GM19452 (cell line): ENCODE data around the gene ECM2.

Source experiments
- ATAC-seq: cut with Tn5 transposase; IDR thresholded peaks from one replicate; pipeline ENCODE4 v1.9.1; 2021; ENCODE audit not compliant: unreplicated experiment

The ECM2 gene

DNA sequence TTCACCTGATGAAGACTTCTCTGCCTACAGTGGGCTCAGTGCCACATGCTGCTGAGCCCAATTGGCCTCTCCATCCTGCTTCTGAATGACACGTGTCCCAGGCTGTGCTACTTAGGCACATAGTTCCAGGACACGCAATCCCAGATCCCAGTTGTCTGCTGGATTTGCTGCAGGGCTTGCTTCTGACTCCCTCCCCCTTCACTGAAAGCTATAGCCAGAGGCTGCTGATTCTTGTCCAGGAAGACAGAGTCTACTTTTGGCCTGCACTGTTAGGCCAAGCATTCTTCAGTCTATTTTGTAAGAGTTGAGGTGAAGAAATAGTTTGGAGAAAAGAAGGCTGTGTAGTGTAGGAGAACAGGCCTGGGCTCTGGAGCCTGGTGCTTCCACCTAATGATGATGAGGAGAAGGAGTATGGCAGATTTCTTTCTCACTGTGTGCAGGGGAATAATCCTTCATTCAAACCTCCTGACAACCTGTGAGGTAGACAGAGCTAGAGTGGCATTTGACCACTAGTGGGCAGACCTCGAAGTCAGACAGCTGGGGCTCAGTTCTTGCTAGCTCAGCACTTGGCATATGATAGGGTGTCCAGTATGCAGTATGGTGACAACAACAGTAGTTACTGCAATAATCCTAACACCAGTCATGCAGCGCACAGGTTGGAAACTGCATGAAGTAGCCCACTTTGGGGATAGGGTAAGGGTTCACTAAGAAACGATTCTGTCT lies 34.0 kb downstream of the ECM2 start:
- ATAC-seq, result no peak

DNA sequence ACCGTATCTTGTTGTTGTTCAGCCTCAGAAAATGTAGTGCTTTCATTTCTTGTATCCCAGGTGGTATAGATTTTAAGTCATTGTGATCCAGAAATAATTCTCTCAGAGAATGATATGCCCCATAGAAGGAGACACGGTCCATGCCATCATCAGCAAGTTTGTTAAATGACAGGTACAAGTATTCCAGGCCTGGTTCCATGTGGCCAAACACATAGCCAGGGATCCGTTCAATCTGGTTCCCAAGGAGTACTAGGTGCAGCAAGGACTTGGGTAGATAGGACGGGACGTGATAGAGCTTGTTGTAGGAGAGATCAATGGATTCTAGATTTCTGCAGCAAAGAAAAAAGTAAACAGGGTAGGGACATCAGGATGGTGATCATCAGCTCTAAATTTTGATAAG lies 35.1 kb downstream of the ECM2 start:
- ATAC-seq, result no peak

DNA sequence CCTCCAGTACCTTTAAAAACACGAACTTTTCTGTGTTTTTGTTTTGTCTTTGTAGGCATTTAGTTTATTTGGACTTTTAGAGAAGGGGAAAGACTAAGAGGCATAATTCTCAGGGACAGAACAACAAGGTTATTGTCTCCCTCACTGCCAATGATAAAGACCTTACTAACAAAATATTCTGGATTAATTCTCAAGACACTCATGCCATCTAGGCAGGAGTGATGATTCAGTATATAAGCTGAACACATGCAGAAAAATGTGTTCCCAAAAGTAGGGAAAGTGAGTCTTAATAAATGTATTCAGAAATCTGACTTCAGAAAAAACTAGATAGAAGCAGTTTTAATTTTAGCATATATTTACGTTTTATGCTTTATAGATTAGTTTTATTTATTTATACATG lies 36.1 kb downstream of the ECM2 start:
- no peak for ATAC-seq

DNA sequence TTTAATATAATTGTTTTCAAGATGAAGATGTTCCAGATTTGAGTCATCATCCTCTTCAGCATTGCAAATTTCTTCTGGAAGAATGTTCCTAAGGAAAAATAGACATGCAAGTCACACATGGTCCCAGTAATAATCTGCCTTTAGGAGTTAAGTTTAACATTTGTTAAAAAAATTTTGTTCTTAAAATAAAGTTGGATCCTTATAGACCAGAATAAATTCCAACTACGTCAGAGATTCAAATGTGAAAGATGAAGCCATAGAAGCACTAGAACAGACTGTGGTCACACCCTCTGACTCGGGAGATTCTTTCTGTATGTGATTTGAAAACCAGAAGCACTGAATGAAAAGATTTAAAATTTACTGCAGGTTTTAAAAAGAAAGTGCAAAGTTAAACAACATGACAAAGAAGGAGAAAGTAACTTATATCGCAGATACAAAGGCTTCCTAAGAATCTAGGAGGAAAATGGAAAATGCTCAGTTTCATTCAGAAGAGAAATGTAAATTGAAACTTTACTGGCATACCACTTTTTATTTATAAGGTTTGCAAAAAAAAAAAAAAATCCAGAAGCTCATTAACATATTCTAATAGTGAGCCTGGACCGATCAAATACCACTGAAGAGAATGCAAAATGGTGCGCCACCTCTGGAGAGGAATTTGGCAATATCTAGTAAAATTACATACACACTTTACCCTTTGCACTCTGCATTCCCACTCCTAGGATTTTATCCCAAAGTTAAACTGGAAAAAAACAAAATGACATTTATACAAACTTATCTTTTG lies 39.2 kb downstream of the ECM2 start:
- ATAC-seq, result no peak

DNA sequence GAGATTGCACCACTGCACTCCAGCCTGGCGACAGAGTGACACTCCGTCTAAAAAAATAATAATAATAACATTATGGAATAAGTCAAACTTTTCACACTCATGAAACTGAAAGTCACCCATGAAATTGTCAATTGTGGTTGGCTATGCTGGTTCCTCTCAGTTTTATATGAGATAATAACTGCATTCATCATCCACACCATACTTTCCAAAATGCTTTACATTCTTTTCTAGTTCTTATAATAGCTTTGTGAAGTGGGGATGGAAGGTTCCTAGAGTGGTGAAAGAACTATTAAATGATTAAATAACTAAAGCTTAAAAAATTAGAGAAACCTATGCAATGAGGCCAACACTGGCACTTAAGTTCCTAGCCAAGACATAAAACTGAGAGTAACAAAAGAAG lies 40.9 kb downstream of the ECM2 start:
- ATAC-seq, result no peak

DNA sequence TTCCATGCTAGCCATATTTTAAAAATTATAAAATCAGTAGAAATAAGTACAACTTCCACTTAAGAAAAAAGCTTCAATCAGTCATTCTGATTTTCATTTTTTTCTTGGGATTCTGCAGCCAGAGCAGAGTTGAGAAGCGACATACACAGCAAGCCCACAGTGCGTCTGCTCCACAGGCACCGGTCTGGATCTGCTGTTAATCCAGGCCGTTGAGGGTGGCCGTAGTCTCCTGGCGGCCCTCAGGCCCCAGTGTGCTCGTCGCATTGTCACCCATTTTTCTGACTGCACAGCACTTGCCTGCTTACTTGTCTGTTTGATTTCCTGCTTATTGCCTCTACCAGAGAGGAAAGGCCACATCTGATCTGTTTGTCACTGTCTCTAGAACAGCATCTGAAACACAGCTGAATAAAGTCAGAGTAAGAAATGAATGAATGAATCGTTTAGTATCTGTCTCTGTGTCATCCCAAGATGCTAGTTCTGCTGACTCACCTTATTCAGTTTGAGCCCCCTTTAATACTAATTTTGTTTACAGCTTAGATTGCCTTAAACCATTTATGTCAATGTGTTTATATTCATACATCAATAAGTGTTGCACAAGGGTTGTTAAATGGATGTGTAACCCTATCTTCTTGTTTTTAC lies 41.9 kb downstream of the ECM2 start:
- no peak for ATAC-seq

DNA sequence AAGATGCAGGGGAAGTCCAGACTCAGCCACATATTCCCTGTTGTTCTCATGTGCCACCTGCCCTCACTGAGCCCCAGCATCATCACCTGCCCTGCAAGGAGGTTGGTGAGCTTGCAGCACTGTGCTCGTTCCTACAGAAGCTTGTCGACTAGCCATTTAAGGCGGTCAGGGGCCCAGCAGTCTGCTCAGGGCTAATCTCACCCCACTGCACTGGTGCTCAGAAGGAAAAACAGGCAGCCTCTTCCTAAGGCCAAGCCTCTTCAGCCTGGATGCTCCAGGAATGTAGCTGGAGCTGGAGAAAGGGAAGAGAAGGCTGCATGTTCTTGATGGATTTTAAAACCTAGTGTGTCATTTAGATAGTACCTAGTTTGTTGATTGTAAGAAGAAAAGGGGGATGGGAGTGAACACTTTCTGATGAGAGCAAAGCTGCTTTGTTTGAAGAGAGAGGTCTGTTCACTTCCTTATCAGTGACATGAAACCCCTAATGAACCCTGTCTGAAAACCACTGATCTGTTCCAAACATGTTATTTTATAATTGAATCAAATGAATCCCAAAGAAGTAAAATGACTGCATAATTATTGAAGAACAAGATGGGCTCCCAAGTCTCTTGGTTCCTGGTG lies 42.9 kb downstream of the ECM2 start:
- no peak for ATAC-seq

DNA sequence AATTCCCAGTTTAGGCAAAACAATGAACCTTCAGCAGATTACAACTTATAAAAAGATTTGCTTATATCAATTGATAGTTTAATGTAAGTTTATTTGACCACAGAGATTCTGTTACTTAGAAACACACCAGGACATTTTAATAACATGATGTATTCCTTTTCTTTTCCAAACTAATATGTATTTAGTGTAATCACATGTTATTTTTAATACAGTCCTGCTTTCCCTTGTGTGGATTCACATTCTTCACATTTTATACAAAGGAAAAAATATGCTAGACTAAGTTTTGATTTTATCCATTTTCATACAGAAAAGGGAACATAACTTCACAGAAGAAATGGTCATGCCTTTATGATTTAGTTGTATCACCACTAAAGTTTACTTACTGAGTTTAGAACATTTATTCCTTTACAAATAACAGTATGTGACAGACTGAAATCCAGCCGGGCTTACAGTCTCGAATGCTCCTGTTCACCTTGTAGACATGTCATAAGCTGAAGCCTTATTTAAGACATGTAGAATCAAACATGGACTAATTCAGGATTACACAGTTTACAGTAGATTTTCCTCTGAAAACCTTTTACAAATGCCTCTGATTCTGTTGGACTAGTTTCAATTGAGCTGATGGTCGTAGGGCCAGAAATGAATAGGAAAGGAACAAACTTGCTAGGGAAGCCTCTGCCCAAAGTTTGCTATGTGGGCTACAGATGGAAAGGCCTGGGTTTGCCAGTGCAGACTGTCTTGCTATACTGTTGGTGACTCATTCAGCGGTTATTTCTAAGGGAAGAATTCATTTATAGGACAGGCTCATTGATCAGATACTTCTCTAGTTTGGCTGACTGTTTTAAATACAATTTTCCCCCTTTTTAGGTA lies 46.9 kb downstream of the ECM2 start:
- ATAC-seq, result no peak

DNA sequence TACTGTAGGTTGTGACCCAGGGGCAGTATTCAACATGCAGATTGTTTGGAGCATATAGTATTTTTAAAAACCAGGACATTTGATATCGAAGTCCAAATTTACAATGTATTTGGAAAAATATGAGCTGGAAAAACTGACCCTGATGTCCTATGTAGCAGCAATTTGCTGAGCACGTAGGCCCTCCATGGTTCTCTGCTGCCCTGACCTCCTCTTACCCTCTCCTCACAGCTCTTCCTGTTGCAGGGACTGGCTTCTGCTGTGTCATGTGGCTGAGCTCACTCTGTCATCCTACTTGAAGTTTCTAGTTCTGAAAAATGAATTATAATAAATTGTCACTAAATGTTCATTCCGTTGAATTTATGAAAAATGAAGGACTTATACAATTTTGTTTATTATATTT lies 49.4 kb downstream of the ECM2 start:
- ATAC-seq, result no peak

DNA sequence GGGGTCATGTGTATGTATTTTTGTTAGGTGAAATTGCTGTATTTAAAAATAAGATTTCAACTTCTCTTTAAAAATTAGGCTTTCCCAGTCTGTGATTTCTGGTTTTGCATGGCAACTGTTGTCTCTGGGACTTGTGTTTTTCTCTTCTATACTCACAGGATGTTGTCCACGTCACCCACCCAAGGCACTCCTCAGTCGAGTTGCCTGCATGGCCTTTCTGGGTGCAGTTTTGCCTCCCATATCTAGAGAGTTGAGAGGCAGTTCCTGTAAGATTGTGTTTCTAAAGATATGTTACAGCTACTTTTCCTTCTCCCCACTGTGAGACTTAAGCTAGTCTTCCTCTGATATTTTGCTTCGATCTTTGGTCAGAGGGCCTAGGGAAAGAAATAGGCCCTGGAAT lies 51.2 kb downstream of the ECM2 start:
- ATAC-seq, result no peak

DNA sequence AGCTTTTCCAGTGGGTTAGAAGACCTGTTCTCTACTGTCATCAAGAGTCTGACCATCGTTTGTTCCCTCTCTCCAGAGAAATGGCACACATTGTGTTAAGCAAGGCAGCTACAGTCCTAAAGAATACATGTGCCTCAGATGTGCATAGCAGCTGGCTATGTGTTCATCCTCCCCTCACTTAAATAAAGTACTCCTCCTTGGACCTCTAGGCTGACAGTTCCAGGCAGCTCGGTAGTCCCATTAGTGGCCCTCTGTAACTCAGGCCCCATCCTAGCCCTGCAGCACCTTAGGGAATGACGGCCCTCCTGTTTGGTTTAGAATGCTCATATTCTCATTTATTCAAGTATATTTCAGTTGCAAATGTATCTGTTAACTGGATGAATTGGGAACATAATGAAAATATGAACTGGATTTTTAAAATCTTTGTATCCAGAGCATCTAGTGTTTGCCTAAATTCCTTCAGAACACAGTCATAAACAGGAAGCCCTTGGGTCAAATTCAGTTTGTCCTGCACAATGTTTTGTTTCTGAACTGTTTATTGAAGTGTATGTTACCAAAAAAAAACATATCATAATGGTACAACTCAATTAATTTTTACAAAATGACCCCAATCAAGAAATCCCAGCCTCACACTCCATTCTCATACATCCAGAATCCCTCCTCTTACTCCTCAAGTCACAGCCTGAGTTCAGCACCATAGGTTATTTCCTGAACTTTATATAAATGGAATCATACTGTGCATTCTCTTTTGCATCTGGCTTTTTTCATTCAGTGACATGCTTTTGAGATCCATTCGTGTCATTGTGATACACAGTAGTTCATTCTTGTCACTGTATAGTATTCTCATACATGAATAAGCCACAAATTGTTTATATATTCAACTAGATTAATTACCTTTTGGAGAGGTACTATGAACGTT lies 51.9 kb downstream of the ECM2 start:
- no peak for ATAC-seq

DNA sequence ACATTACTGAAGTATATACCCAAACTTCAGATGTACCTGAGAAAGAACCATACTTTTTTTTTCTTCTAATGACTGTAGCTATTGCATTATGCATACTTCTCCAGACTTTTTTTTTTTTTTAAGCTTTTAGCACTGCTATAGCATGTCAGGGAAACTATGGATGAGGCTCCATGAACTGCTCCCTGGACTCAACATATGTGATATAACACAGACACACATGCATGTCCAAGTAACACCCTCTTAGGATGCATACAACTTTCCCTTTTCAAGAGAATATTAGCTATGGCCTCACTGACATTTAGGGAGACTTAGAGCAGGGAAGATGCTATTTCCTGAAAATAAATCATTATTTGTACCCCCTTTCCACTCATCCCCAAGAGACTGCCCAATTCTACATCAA lies 53.0 kb downstream of the ECM2 start:
- no peak for ATAC-seq

DNA sequence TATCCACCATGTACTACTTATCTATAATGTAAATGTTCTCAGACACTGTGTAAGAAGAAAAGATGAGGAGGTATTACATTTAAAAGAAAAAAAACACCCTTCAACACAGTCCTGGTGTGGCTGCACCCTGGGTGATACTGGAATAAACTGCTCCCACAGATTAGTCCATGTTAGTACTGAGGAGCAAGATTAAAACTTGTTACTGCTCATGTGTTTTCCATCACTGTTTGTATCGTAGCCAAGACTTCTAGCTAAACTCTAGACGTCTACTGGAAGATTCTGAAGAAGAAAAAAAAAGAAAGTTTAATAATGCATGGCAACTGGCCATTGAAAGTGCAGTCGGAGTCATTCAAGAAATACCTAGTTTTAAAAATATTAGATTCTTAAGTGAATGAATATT lies 53.5 kb downstream of the ECM2 start, which contains the start of gene ASPN:
Gene ASPN, minus strand, starts transcription at position 178 of the 400 bp plus-strand sequence.
- no peak for ATAC-seq

DNA sequence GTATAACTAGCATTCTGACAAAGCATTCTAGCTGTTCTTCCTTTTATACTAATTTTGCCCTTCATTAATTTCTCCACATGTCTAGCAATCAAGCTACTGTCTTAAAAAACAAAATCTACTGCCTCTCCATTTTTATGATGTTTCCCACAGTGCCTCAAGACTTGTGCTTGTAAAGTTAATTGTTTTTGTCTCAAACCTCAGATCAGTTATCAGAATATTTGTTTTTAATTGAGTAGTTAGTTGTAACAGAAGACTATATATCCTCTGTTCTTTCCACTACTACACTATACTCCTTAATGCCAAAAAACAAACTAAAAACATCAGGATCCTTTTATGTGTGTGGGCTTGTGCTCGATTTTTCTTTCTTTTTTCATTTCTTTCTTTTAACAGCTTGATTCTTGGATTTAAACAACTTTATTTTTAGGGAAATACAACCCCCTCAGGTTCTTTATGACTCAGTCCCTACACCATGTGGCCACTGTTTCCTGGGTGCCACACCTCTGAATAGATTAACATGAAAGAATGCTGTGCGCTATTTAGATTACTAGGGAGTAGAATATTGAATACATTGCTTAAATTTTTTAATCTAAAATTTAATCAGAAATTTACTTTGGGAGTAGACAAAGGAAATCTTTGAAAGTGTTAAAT lies 54.7 kb downstream of the ECM2 start:
- no peak for ATAC-seq

DNA sequence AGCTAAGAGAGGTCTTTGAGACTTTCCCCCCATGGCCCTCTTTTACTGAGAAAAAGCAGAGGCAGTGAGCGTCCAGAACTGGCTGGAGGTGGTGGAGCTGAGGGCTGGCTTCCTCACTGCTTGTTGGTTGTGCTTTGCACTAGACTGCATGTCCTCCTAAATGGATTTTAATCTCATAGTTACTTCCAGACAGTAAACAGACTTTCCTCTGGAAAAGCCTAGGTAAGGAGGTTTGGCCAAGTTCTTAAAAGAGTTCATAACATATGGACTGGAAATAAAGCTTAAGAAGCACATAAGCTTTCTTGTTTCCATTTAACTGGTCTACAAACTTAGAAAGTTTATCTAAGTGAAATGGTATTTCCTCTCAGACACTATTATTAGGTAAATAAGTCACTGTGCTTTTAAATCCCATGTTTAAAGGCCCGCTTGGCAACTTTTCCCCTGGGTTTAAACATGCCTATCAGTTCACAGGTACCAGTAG lies 55.5 kb downstream of the ECM2 start:
- no peak for ATAC-seq

DNA sequence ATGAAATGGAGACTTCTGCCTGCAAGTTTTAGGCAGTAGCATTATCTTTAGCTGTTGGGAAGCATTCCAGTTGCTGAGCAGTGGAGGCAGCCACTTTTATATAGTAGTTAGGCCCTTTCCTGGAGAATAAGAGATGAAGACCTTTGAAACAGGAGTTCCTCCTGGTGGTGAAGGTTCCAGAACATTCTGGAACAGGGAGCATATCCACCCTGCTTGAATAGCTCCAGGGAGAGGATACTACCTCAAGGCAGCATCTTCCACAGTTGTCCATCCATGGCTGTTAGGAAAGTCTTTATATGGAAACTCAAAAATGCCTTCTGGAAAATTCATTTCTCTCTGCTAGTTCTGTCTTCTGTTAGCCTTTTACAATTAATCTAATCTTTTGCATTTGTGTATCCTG lies 56.4 kb downstream of the ECM2 start:
- ATAC-seq, result no peak

DNA sequence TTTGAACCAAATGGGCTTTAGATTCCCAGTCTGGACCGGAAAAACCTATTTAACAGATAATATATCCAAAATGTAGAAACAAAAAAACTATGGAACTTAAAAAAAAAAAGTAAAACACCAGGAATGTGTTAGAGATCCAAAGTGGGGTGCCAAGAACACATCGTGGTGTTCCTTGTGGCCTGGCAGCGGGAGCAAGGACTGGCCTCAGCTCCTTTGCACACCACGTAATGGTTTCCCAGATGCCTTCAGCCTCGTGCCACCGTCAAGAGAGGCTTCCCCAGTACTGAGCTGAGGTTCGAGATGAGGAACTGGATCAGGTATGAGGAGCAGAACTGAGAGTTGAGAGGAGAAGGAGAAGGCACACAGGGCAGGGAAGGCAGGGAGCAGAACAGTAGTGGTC lies 57.0 kb downstream of the ECM2 start:
- no peak for ATAC-seq

DNA sequence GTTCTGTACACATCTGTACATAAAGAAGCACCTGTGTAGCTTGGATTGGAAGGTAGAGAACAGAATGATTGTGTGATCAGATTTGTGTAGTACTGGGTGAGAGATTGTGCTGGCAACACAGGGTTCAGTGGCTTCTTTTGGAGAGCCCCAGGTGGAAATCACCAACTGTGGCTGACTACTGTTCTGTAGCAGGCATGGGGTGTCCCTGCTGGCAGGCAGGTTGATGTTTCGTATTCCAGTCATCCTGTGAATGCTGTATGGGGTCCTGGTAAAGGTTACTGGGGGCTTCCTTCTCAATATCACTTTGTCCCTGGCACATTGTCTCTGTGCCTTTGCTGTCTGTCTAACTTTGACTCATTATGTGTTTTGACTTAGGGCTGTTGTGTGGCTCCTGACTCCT lies 58.8 kb downstream of the ECM2 start:
- ATAC-seq, result no peak

DNA sequence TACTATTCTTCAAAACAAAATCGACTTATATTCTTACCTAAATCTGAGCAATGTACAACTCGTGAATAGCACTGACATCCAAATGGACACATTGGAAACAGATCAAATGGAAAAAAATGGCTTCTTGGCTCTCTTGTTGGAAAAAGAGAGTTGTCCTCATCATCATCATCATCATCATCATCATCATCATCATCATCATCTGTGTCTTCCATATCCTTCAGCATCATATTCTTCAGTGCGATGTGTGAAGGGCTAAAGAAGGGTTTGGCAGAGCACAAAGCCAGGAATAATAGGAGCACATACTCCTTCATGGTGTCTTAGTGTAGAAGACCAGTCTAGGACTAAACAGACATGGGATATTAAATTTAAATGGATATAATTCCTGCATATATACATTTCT lies 61.2 kb downstream of the ECM2 start:
- no peak for ATAC-seq
